Colon (tissue), 2 donors: ENCODE measurements around the gene GBF1.
A peak's percentile ranks its signal among the peaks of the same experiment; 100 is the strongest.

Experiments used
- FAIRE-seq: peaks from 2 replicates; lab custom pipeline; 2012; peaks lifted over from hg19 to GRCh38; lab: Jason Lieb, UNC
- donor health status: control.
- donor health status: control.

Gene GBF1

DNA sequence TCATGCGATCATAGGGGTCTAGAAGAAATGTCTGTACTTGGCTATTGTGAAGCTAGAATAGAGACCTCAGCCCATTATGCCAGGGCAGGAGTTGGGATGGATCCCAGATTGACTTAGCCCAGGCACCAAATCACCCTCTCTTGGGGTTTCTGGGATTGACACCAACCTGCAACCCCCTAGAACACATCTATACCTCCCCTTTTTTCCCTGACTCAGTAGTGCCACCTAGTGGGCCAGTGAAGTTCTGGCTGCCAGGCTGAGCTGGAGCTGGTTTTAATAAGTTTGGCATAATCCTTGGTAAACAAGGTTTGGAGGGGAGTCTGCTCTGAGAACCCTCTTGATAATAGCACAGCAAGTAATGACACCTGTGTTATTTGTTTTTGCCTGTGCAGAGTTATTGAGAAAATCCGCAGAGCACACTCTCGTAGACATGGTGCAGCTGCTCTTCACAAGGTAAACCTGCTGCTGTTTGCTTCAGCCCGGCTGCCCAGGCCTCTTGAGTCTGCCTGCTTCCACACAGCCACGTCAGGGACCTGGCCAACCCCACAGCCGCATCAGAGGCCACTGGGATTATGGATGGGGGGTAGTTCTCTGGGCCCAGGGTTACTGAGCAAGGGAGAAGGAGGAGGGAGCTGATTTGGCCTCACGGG, 106.9 kb downstream of the GBF1 start:
- no peak for FAIRE-seq

DNA sequence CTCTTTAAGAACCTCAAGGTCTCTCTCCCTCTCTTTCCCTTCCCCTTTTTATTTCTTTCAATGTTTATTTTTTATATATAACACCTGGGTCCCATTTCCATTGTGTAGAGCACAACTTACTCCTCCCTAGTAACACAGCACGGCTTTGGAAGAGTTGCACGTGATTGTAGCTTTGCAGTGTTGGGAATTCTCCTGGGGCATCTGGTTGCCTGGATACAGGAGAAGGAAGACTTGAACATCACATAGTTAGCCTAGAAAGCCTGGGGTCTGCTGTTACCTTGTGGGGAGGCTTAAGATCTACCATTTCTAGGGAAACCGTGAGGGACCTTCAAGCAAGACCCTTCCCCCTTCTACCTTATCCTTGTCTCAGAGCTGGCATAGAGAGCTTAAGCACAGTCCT, 109.1 kb downstream of the GBF1 start:
- FAIRE-seq = no peak

DNA sequence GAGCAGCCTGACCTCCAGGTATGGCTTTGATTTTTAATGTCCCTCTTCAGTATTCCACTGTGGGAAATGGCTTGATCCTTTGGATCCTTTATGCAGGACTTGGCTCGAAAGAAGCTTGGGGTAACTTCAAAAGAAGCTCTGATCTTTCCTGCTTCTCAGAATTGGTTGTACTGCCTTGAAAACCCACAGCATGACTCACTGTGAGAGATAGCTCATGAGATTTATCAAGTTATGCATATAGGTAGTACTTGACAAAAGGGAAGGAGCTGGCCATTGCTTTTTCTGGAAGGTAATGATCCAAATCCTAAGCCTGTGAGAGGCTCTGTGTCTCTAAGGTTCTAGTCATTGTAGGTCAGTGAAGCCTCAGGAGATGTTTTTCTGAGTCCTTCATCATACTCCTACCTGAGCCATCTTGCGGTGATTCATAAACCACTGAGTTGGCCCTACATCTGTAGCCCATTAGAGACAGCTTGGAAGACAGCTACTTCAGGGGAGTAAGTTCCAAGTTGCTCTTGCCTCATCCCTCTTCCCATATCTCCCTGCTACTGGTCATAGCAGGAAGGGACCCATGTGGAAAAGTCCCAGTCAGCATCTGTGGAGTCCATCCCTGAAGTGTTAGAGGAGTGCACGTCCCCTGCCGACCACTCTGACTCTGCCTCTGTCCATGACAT, 113.5 kb downstream of the GBF1 start:
- FAIRE-seq = no peak

DNA sequence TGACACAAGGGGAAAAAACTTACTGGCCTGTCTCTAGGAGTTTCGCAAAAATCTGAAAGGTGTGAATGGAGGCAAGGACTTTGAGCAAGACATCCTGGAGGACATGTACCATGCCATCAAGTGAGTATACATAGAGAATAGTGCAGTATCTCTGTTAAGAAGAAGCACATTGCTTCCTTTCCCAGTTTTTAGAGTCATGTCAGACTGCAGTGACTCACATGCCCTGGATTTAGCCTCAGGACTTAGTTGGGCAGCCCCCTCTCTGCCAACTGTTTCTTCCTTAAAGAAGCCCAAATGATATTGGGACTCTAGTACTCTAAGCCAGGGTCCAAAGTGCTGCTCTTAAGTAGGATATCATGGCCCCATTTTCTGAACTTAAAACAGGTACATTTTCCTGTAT, 122.1 kb downstream of the GBF1 start:
- no peak for FAIRE-seq

DNA sequence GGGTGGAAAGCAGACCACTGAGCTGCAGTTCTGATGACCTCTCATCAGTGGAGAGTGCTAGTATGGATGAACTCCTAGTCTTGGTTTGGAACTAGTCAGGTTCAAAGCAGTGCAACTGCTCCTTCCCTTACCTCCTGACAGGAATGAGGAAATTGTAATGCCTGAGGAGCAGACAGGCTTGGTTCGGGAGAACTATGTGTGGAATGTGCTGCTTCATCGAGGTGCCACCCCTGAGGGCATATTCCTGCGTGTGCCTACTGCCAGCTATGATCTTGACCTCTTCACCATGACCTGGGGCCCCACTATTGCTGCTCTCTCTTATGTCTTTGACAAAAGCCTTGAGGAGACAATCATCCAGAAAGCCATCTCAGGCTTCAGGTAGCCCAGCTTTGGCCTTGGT, 122.7 kb downstream of the GBF1 start:
- FAIRE-seq = no peak

DNA sequence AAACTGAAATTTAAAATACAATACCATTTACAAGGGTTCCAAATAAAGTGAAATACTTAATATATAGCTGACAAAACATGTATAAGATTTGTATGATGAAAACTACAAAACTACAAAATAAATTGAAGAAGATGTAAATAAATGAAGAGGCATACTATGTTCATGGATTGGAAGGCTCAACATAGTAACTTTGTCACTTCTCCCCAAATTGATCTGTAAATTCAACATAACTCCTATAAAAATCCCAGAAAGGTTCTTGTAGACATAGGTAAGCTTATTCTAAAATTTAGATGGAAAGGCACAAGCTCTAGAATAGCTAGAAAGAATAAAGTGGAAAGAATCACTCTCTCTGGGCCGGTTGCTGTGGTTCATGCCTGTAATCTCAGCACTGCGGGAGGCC, 126.0 kb downstream of the GBF1 start:
- FAIRE-seq = peak; percentile 14

DNA sequence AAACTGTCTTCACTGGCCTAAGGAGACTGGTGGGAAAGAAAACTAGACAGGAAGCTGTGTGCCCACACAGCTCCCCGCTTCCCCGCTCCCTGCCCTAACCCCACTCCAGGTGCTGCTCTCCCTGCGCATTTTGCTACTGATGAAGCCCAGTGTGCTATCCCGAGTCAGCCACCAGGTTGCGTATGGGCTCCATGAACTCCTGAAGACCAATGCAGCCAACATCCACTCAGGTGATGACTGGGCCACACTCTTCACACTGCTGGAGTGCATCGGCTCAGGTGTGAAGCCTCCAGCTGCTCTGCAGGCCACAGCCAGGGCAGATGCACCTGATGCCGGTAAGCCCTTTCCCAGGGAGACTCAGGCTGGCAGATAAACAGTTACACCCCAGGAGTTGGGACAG, 129.9 kb downstream of the GBF1 start:
- no peak for FAIRE-seq

DNA sequence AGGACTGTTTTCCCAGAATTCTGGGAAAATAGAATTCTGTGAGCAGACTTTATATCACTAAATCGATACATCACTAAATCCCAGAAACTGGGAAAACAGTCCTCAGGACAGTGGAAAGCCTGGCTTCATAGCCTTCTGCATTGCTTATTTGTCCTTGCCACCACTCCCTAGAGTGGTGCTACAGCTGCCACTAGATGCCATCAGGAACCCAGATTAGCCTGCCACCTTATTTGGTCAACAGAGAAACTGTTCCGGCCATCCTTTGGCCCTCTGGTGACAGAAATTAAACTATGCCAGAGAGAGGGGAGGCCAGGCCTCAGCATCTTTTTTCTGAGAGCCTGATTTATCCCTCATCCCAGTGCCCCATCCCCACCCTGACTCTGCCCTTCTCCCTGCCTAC, 130.5 kb downstream of the GBF1 start:
- no peak for FAIRE-seq

DNA sequence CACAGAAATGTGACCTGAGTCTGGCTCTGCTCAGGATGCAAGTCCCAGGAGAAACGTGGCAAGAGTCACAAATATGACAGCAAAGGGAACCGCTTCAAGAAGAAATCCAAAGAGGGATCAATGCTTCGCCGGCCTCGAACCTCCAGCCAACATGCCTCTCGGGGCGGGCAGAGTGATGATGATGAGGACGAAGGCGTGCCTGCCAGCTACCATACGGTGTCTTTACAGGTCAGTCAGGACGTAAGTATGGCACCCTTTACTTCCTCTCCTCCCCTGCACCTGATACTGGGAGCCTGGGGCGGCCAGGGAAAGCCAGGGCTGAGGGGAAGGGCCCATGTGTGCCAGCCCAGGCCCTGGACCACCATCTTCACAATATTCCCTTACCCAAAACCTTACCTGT, 131.6 kb downstream of the GBF1 start:
- FAIRE-seq = no peak

DNA sequence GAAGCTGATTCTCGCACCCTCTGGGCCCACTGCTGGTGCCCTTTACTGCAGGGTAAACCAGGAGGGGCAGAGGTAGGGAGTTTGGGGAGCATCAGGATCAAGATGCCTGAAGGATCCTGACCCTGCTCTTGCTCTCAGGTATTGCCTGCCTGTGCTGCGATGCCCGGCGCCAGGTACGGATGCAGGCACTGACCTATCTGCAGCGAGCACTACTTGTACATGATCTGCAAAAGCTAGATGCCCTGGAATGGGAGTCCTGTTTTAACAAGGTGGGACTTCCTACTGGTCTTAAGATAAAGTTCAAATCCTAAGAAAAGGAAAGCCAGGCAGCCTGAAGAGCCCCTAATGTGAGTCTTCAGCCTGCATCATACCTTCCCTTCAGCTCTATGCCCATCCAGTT, 134.1 kb downstream of the GBF1 start:
- FAIRE-seq = no peak

DNA sequence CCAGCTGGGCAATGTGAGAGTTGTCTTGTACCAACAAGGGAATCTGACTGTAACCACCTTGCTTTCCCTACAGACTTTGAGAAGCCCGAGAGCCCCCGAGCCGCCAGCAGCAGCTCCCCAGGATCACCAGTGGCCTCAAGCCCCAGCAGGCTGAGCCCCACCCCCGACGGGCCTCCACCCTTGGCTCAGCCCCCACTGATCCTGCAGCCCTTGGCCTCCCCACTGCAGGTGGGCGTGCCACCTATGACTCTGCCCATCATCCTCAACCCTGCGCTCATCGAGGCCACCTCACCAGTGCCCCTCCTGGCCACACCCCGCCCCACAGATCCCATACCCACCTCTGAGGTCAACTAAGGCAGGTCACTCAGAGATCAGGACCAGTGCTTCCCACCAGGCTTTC, 136.7 kb downstream of the GBF1 start:
- FAIRE-seq = no peak

DNA sequence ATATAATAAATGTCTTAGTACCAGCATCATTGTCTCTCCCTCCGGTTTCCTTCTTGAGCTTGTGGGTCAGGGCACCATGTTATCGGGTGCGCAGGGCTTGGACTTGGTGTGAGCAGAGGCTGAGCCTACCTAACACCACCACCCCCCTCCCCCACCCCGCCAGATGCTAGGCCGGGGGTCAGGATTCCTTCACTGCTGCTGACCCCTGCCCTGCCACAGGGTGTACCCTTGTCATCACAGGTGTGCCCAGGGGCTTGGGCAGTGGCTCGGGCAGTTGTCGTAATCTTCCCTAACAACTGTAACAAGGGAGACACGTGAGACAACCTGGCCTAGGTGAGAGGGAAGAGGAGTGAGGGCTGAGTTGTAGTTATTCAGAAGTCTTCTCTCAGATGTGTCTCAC, 137.5 kb downstream of the GBF1 start:
- FAIRE-seq = no peak

DNA sequence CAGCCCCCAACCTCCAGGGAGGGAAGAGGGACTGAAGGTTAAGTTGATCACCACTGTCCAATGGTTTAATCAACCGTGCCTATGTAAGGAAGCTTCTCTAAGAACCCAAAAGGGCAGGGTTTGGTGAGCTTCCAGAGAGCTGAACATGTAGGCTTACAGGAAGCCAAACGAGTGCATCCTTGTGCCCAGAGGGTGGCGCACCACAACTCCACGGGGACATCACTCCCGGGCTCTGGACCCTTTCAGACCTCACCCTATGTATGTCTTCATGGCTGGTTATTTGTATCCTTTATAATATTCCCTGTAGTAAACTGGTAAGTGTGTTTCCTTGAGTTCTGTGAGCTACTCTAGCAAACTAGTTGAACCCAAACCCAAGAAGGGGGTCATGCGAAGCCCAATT, 138.7 kb downstream of the GBF1 start:
- no peak for FAIRE-seq

DNA sequence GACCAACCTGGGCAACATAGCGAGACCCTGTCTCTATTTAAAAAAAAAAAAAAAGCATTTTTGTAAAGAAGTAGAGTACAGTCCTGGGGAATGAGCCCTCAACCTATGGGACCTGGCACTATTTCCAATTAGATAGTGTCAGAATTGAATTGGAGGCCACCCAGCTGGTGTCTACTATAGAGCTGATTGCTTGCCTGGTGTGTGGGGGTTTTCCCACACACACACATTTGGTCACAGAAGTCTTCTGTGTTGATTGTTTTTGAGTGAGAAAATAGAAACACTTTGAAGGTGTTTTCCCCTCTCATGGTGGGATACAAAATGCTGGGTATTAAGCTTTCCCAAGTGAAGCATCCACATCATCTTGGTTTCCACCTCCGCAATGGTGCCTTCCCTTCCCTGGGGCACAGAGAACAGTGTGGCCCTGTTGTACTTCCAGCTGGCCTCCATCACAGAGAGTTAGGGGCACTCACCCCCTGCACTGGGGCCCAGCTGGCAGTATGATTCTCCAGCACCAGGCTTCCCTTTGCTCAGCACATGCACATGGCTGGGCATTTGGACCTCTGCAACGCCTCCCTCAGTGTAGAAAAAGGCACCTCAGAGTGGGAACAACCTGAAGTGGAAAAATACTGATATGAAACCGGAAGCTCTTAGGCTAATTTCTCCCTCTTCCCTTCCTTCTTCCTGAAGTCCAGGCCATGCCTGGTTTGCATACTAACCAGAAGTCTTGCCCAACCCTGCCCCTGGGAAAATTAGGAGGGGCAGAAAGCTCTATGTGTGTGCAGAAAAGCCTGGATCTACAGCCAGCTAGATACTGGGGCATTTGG, 139.5 kb downstream of the GBF1 start:
- FAIRE-seq = no peak

DNA sequence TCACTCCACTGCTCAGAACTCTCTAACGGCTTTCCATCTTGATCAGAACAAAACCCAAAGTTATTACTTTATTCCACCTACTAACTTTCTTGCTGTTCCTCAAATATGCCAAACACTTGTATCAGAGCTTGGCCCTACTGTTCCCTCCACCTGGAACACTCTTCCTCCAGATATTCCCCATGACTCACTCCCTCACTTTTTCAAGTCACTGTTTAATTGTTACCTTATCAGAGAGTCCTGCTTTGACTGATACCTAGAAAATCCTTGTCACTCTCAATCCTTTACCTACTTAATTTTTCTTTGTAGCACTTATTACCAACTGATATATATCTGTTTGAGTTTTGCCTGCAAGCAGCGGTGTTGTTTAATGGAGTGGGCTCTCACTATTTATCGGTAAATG, 144.6 kb downstream of the GBF1 start:
- no peak for FAIRE-seq

DNA sequence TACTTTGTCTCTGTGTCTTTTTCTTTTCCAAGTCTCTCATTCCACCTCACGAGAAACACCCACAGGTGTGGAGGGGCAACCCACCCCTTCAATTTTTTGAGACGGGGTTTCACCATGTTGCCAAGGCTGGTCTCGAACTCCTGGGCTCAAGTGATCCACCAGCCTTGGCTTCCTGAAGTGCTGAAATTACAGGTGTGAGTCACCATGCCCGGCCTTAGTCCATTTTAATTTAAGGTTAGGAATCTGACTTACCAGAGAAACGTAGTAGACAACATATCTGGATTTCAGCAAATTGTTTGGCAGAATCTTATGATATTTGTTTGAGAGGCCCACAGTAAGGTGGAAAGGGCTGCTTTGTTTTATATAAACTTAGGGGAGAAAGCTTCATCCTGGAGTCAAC, 147.0 kb downstream of the GBF1 start:
- FAIRE-seq = no peak

DNA sequence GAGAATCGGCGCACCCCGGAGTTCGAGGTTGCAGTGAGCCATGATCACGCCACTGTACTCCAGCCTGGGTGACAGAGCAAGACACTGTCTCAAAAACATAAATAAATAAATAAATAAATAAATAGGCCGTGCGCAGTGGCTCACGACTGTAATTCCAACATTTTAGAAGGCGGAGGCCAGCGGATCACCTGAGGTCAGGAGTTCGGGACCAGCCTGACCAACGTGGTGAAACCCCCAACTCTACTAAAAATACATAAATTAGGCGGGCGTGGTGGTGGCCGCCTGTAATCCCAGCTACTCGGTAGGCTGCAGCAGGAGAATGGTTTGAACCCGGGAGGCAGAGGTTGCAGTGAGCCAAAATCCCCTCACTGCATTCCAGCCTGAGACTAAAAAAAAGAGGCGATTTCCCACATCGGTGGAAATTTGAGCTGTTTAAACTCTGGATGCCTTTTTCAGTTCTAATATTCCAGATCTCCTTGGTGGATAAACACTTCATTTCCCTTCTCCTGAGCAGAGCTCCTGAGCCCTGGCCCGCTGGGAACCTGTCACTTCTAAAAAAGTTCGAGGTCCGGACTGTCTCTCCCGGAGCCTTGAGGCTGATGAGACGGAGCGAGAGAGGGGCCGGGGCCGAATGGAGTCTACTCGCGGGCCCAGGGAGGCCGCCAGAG, 148.2 kb downstream of the GBF1 start:
- FAIRE-seq = no peak

DNA sequence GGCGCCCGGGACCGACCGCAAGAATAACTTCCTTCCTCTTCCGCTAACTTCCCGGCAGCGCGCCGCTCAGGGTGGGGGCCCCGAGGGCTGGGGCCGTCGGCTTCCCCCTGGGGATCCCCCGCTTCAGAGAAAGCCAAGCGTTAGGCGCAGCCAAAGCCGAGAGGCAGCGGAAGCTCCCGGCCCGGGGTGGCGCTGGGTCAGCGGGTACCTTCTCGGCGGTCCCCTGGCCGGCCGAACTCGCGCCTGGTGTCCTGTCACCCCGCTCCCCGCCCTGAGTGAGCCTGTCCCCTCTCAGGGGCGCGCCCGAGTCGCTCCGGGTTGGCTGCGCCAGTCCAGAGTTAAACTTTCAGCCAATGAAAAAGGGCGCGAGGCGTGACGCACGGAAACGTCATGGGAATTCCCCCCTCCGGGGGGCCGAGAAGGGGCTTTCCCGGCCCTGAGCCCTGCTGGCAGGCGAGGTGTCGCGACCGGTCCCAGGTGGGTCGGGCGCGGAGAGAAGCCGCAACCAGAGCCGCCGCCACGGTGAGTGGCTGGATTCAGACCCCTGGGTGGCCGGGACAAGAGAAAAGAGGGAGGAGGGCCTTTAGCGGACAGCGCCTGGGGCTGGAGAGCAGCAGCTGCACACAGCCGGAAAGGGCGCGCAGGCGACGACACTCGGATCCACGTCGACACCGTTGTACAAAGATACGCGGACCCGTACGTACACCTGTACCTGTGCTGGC, 148.9 kb downstream of the GBF1 start:
- no peak for FAIRE-seq

DNA sequence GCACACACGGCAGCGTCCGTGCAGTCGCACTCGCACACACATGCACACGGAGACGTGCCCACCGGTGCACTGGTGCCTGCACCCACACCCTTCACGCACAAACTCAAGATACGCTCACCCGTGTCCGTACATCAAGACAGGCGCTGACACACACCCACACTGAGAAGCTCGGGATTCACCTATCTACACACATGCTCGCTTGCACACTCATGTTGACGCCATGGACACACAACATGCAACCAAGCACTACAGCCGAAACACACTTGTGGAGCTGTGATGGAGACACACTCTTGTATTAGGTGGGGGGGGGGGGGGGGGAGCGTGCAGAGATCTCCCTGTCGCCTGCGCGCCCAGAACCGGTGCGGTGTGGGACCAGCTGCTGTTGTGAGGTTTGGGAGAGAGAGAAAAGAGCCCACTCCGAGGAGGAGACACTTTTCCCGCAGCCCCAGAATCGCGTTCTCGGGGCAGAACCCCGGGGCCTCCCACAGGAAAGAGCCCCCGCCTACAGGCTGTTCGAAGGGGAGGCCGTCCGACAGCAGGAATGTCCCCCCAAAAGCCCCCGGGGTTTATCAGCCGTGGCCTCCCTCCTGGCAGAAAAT, 149.6 kb downstream of the GBF1 start:
- no peak for FAIRE-seq

DNA sequence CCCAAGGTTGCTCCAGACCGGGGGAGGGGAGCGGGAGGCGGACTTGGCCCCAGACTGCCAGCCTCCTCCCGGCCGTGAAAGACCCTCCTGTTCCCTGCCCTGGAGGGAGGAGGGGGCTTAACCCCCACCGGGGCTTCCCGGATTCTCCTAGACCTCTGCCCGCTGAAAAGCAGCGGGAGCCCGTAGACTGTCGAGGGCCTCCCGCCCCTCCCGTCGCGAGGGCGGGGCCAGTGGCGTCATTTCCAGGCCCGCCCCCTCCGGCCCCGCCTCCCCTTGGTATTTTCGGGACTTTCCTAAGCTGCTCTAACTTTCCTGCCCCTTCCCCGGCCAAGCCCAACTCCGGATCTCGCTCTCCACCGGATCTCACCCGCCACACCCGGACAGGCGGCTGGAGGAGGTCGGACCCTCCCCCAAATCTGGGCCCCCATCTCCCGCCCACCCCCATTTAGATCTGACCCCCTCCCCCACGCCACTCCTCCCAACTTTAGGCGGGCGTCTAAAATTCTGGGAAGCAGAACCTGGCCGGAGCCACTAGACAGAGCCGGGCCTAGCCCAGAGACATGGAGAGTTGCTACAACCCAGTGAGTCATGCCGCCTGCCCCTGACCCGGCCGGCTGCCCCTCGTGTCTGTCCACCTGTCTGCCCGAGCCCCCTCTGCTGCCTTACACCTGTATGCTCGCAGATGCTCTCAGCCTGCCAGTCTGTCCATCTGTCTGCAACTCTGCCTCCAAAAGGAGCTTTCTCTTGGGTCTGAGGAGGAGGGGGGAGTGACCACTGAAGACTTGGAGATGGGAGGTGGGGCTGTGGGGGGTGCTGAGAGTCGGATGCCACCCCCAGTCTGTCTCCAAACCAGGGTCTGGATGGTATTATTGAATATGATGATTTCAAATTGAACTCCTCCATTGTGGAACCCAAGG, 150.3 kb downstream of the GBF1 start, which contains the start of gene NFKB2:
Gene NFKB2 (plus strand): TSS at position 306 of the 917 bp plus-strand sequence. CDS start 255 bp downstream, at position 561.
- no peak for FAIRE-seq

DNA sequence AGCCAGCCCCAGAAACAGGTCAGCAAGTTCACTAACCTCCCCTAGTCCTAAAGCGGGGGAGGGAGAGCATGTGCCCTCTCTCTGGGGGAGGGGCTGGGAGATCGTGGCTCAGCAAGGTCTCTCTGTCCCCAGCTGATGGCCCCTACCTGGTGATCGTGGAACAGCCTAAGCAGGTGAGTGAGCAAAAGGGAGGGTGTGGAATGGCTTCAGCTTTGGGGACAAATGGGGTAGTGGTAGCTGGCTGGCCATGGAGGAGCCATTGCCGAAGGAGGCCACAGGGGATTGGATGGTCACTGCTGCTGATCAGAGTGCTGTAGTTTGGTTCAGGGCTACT, 151.0 kb downstream of the GBF1 start:
- FAIRE-seq = no peak
